LHCN-M2 (cell line): Measurements from ENCODE around the gene RAP1GDS1. TPM values are rescaled to one million over a fixed set of nuclear protein-coding genes. Genes with fewer than 3 reads are reported as not detected.
"Not testable (repeated sequence)": the region's sequence is repeated elsewhere in the genome, so short reads cannot be mapped to it uniquely, and the experiment has no call there.

Source experiments
- DNase-seq: peaks from one replicate; pipeline ENCODE4 v3.0.0-alpha.2; 2012; ENCODE audit warnings: low read depth
- total RNA-seq: library from RNA; depleted of rRNA; stranded (reverse); fragments of >200 nt; gene quantifications from 2 replicates; pipeline ENCODE4 v1.2.3, GENCODE V29; 2014

The RAP1GDS1 gene
- total RNA-seq, 1 experiment from 2014 or later: 116 TPM

- DNase-seq: no peak
Observed at GRCh38 chr4:98352940-98353339, 91.8 kb downstream of the RAP1GDS1 start.

DNA sequence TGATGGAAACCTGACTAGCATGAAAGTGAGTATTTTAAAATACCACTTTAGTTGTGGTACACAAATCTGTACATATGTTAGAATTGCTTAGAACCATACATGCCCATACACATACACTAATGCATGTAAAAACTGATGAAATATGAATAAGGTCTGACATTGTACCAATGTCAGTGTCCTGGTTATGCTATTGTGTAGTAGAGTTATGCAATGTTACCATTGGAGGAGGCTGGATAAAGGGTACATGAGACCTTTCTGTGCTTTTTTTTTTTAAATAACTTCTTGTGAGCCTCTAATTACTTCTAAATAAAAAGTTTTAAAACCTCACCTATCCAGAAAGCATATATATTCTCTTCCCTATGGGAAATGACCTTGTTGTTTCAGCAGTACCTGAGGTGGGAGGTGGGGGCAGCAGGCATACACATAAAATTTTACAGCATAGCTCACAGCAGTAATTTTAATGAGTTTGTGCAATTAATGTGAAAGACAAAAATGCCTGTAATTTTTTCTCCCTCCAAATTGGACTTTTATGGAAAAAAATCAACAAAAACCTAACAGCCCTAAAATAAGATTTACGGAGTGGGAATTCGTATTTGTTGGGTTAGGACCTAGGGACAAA is 97.6 kb downstream of the RAP1GDS1 start:
- DNase-seq: no peak

DNA sequence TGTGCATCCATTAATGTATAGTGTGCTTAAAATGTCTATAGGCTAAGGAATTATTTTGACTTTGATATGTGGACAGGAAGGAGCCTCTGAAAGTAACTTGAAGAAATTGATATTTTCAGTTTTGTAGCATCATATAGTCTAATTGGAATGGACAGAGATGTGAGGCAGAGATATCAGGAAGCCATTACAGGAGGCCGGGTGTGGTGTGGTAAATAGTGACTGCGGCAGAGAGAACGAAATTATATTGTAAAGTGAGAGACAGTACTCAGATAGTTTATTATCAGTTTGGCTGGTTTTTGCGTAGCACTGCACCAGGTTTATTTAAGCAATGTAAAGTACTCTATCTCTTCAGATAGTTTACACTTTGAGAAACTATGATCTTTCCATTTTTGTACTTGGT is 98.5 kb downstream of the RAP1GDS1 start:
- no peak for DNase-seq

DNA sequence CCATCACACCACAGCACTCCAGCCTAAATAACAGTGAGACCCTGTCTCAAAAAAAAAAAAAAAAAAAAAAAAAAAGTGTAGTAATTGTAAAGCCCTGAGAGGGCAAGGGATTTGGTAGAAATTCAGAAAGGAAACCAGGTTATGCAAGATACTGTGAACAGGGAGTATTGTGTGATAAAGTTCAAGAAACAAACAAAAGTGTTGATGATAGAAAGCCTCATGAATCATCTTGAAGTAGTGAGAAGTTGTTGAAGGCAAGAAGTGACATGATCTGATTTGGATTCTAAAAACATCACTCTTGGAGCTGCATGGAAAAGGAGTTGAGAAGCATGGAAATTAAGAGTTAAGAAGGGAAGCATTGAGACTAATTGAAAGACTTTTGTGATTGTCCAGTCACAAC is 102.2 kb downstream of the RAP1GDS1 start:
- DNase-seq: no peak

GRCh38 chr4:98366275-98366674 is 105.1 kb downstream of the RAP1GDS1 start:
- DNase-seq: not testable (repeated sequence)

- not testable (repeated sequence) for DNase-seq
Observed at GRCh38 chr4:98368000-98368399, 106.8 kb downstream of the RAP1GDS1 start.

DNA sequence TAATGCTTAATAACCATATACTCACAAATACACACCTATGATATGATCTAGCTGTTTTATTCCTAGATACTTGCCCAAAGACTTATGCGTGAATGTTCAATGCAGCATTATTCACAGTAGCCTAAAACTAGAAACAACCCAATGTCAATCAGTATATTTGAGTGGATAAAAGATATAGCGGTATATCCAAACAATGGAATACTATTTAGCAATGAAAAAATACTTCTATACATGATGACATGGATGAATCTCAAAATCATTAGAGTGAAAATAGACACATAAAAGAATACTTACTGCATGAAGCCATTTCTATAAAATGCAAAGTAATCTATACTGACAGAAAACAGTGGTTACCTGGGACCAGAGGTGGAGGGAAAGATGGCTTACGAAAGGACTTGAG is 108.1 kb downstream of the RAP1GDS1 start:
- DNase-seq: no peak

DNA sequence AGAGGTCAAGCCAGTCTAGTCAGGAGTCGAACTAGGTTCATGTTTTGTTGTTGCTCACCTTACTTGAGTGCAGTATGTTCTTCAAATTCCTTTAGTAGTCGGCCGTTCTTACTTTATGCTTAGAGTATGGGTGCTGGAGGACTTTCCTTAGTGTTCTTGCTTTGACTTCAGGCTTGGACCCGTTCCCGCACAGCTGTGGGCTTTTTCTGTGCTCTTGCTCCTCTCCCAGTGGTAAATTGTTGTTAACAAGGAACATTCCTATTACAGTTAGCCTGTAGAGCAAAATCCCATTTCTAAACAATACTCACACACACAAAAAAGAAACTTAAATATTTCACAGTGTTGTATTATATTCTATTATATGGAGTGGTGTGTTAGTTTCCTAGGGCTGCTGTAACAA is 113.5 kb downstream of the RAP1GDS1 start:
- DNase-seq: peak; percentile 13

DNA sequence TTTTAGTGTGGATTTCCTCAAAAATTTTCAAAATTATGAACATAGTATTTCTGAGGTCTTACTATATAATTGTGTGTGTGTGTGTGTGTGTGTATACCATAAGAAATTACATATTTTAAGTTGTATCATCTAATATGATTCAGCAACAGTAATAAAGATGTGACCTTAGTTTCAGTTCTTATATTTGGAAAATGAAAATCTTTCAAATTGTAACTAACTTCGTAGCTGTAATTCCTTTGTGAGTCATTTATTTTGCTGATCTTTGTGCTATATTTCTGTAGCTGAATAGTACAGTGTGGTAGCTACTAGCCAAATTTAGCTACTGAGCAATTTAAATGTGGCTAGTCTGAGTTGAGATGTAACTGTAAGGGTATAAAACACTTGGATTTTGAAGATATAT is 116.4 kb downstream of the RAP1GDS1 start:
- peak; percentile 53 for DNase-seq

- DNase-seq: no peak
Observed at GRCh38 chr4:98381306-98381705, 120.1 kb downstream of the RAP1GDS1 start.

DNA sequence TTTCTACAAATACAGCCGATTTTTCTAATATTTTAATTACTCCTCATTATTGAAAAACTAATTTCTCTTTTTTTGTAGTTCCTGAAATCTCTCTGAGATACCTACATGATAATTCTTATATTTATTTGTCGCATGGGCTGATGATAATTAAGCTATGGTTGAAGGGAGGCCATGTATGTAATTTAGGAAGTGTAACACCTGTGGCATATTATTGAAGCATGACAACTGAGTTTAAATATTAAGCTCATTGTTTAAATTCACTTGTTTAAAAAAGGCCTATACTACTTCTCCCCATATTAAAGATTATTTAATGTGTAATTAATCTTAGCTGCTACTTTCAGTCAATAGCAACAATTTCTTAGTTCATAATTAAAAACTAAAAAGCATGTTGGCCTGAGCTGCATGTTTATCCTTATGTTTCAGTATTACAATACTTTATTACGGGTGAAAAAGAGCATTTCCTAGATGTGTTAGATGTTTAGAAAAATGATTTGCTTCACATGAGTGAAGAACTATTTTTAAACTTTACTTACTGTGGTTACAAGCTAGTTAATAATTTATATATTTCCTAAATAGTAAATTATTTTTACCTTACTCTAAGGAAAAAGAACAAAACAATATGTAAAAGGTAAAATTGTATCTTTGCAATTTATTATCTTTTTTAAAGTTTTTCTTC is 122.4 kb downstream of the RAP1GDS1 start:
- DNase-seq: no peak

DNA sequence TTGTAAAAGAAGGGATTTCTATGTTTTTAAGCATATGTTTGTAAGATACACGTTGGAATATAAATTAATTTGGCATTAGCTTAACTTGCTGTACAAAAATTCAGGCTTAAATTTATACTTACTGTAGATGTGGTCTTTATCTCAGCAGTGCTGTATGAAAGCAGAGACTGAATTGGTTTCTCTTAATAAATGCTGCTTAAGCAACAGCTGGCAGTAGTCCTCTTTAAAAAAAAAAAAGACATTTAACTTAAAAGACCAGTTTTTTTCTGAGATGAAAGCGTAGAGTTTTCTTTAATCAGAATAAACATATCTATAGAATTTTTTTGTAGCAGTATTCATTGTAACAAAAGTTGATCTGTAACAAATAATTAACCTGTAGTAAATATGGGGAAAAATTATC is 124.6 kb downstream of the RAP1GDS1 start:
- no peak for DNase-seq

DNA sequence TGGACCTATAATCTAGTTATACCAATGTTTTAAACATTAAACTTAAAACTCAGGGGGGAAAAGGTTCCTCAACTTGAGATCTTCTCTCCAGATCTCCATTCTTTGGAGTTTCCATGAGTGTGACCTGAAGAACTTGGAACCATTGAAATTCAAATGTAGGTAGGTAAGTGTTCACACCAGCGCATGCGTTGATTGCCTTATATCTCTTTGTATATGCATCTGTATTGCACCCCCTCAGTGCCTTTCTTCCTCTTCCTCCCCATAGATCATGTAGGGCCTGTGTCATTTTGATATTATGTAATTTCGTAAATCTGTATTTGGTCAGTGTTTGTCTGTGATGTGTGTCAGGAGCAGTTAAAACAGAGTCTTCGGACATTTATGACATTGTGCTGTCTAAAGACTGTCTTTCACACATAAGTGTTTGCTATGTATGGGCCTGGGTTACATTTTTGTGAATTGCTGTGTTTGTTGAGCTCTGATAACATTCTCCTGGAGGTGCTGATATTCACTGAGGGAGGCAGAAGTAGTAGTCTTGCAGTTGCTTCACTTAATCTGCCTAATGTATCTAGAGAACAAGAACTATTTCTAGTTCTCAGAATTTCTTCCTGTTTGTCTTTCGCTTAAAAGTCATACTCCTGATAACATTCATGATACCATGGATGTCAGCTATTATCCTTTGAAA is 126.3 kb downstream of the RAP1GDS1 start:
- DNase-seq: no peak

DNA sequence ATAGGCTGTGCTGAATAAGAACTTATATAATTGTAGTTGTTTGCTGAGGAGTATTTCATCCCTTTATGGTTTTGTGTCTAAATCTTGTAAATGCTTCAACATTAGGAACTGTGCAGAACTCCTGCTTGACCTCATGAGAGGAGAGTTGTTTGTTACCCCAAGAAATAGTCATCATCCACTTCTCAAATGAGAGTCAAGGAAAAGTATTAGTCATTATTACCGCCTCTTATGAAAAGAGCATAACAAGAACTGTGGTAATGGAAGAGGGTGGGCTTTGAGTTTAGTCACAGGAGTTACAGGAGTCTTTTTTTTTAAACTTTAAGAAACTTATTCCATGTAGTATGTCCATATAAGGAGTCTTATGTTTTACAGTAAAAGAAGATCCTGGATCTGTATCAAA is 132.9 kb downstream of the RAP1GDS1 start:
- DNase-seq: peak; percentile 16

DNA sequence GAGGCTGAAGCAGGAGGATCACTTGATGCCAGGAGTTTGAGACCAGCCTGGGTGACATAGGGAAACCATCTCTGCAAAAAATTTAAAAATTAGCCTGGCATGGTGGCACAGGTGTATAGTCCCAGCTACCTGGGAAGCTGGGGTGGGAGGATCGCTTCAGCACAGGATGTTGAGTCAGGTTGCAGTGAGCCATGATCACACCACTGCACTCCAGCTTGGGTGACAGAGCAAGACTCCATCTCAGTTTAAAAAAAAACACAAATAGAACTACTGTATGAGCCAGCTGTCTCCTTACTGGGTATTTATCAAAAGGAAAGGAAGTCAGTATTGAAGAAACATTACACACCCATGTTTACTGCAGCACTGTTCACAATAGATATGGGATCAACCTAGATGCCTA is 138.7 kb downstream of the RAP1GDS1 start:
- DNase-seq: no peak

GRCh38 chr4:98406819-98407218 is 145.6 kb downstream of the RAP1GDS1 start:
- DNase-seq: no peak

GRCh38 chr4:98411731-98412130 is 150.5 kb downstream of the RAP1GDS1 start:
- peak; percentile 10 for DNase-seq

DNA sequence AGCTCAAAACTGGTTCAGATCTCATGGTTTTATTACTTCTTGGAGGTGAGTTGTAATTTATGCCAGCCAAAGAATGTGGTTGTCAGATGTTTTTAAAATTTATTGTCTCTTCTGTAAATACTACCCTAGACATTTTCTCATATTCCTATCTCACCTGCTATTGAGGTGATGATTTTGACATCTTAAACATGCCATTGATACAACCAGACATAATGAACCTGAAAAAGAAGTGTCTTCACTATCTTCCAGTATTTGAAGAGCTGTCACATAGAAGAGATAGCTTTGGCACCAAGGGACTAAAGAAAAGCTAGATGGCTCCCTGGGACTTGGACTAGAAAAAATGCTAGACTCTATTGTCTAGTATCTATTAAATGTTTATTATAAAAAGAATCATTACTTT is 155.7 kb downstream of the RAP1GDS1 start:
- DNase-seq: no peak

- DNase-seq: not testable (repeated sequence)
Observed at GRCh38 chr4:98420151-98420550, 159.0 kb downstream of the RAP1GDS1 start.

GRCh38 chr4:98421111-98421510 is 159.9 kb downstream of the RAP1GDS1 start:
- peak; percentile 43 for DNase-seq

- no peak for DNase-seq
Observed at GRCh38 chr4:98423009-98423408, 161.8 kb downstream of the RAP1GDS1 start.

GRCh38 chr4:98430708-98431403 is 169.7 kb downstream of the RAP1GDS1 start:
- peak; percentile 83 for DNase-seq
